ENCODE results near the gene ABCB6. TPM values are rescaled to one million over a fixed set of nuclear protein-coding genes. Genes with fewer than 3 reads are reported as not detected.

Gene ABCB6
- total and polyA plus RNA-seq, 2 of the 8 experiments (the other 6 are each of a cell fraction or from before 2014, with no cell fraction given): 44.9 to 50.6 TPM

- no peak within 1 kb of the TSS for H2BK120ac ChIP-seq (replicated peaks; ENCODE audit: low read depth, low read length)
- no peak for FAIRE-seq
- no peaks in the 10 kb centered on the region for H3K9me3 ChIP-seq (ENCODE audit: insufficient read depth in 2 of 2, low read depth in 1 of 2, low read length in 1 of 2)
- H3K4me1 ChIP-seq (replicated peaks in 1 of 4; ENCODE audit: control insufficient read depth in 3 of 4, insufficient read depth in 4 of 4, low read length in 3 of 4): peaks cover 5 to 12% (median 9%) of the 10 kb centered on the region in 4 experiments
- peak within 1 kb of the TSS; percentile 85 to 92 for H3K4me2 ChIP-seq (ENCODE audit: insufficient read depth in 1 of 2, low read depth in 2 of 2, low read length in 2 of 2)
- H4K5ac ChIP-seq (ENCODE audit: insufficient read length, low read depth, low read length): no peak within 1 kb of the TSS
- H2BK15ac ChIP-seq (ENCODE audit: low read length): no peak within 1 kb of the TSS
- H2AFZ ChIP-seq (ENCODE audit: low read length): peak within 1 kb of the TSS; percentile 14; the same call in 1 of the 2 replicates
- POLR2A ChIA-PET (ENCODE audit: partially characterized antibody): interaction anchor here (0.6 to 14.9 kb wide), 14 partner anchors 9 to 194 kb away, joined by 3 to 190 read pairs (median 6); partner anchors contain the start of genes ABCB6, ANKZF1, ATG9A and DNAJB2
- CTCF ChIA-PET (ENCODE audit: partially characterized antibody): interaction anchor here (0.6 to 6.6 kb wide), 7 partner anchors 9 to 98 kb away, joined by 3 to 118 read pairs (median 5); partner anchors contain the start of genes DNAJB2, GLB1L and STK16
- H3K18ac ChIP-seq (ENCODE audit: extremely low read depth, low read length): peak within 1 kb of the TSS; percentile 95
- peaks cover 0 to 2% of the 10 kb centered on the region in 2 experiments for H4K20me1 ChIP-seq (replicated peaks in 1 of 2; ENCODE audit: control insufficient read depth in 1 of 2, insufficient read depth in 2 of 2, low read length in 2 of 2)
- H3K27ac ChIP-seq (ENCODE audit: low read depth, low read length): no peak within 1 kb of the TSS
- peak within 1 kb of the TSS; percentile 80; the same call in 1 of the 2 replicates for H2BK12ac ChIP-seq (ENCODE audit: low read depth, low read length)
- peak in 1 of 2 experiments; percentile 89 for DNase-seq (ENCODE audit: low read depth in 1 of 2, low spot score in 2 of 2)
- no peak within 1 kb of the TSS for H2BK20ac ChIP-seq (ENCODE audit: low read length)
- no peak within 1 kb of the TSS for H3K23ac ChIP-seq (ENCODE audit: insufficient read length)
- peak within 1 kb of the TSS in 2 of 4 experiments; percentile 17 to 20; a peak in 3 of 7 replicates for H3K9ac ChIP-seq (replicated peaks in 1 of 4; ENCODE audit: extremely low read depth in 1 of 4, low read depth in 3 of 4, low read length in 3 of 4)
- H3K56ac ChIP-seq (replicated peaks; ENCODE audit: insufficient read length, low read depth, low read length): no peak within 1 kb of the TSS
- H4K91ac ChIP-seq (replicated peaks; ENCODE audit: insufficient read length, low read length): no peak within 1 kb of the TSS
- WGBS, 2 experiments (ENCODE audit: extremely low coverage in 1 of 2, insufficient coverage in 1 of 2, insufficient read length in 1 of 2, insufficient replicate concordance in 2 of 2, low coverage in 1 of 2, low lambda C conversion rate in 2 of 2, missing lambda C conversion rate in 1 of 2): 2% methylated on average over 53 of the region's 76 CpGs; no CpG with 5 or more reads in 1 of the 2 experiments
- peaks cover 2% of the 10 kb centered on the region; the same call in 1 of the 2 replicates for H3K79me1 ChIP-seq (ENCODE audit: low read depth, low read length)
- H3K4me3 ChIP-seq (ENCODE audit: extremely low read depth in 1 of 4, insufficient read depth in 2 of 4, low read depth in 3 of 4, low read length in 4 of 4): peak within 1 kb of the TSS; percentile 46 to 64 (median 57)
- H3K14ac ChIP-seq (ENCODE audit: insufficient read length): no peak within 1 kb of the TSS
- H3K36me3 ChIP-seq (ENCODE audit: control insufficient read depth in 2 of 4, insufficient read depth in 4 of 4, low read length in 3 of 4): peaks cover 0 to 9% (median 3%) of the 10 kb centered on the region in 4 experiments; a peak in 4 of 8 replicates
- peak within 1 kb of the TSS; percentile 44; the same call in 1 of the 2 replicates for H2BK5ac ChIP-seq (ENCODE audit: low read depth, low read length)
- peak within 1 kb of the TSS; percentile 71 for H3K4ac ChIP-seq (replicated peaks; ENCODE audit: insufficient read length, low read depth, low read length)
- H3K79me2 ChIP-seq (ENCODE audit: control insufficient read depth in 1 of 2, insufficient read depth in 2 of 2, low read length in 2 of 2): no peaks in the 10 kb centered on the region
- H3K23me2 ChIP-seq (ENCODE audit: low read depth, low read length): peaks cover 17% of the 10 kb centered on the region
- H2AK5ac ChIP-seq (ENCODE audit: low read depth, low read length): no peak within 1 kb of the TSS
- H4K8ac ChIP-seq (ENCODE audit: extremely low read depth, insufficient read depth, low read length): peak within 1 kb of the TSS; percentile 88
- H3K27me3 ChIP-seq (replicated peaks in 1 of 4; ENCODE audit: control insufficient read depth in 3 of 4, extremely low read depth in 1 of 4, insufficient read depth in 3 of 4, low read length in 3 of 4): peaks cover 16 to 43% (median 36%) of the 10 kb centered on the region in 4 experiments
- peak; percentile 76 for TF ChIP-seq SP1 (IDR thresholded peaks at IDR 0.05; ENCODE audit: low read depth, low read length)
- TF ChIP-seq TAF7 (optimal IDR thresholded peaks at IDR 0.05; ENCODE audit: borderline replicate concordance, low read depth, low read length): no peak
- TF ChIP-seq SIN3A (conservative IDR thresholded peaks at IDR 0.05 in 1 of 2, IDR thresholded peaks at IDR 0.05 in 1 of 2; ENCODE audit: low read depth in 1 of 2, low read length in 2 of 2): no peak
- TF ChIP-seq MAFK (IDR thresholded peaks at IDR 0.05; ENCODE audit: low read depth, low read length): no peak
- TF ChIP-seq SUZ12 (IDR thresholded peaks at IDR 0.05; ENCODE audit: low read length): peak; percentile 80; the same call in 1 of the 2 replicates
- TF ChIP-seq, protein P1, sequence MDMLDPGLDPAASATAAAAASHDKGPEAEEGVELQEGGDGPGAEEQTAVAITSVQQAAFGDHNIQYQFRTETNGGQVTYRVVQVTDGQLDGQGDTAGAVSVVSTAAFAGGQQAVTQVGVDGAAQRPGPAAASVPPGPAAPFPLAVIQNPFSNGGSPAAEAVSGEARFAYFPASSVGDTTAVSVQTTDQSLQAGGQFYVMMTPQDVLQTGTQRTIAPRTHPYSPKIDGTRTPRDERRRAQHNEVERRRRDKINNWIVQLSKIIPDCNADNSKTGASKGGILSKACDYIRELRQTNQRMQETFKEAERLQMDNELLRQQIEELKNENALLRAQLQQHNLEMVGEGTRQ (IDR thresholded peaks at IDR 0.05; ENCODE audit: low read length): no peak
- TF ChIP-seq TAF1 (IDR thresholded peaks at IDR 0.05; ENCODE audit: low read depth, low read length): peak; percentile 62; the same call in 1 of the 2 replicates
- no peak for TF ChIP-seq CREB1 (IDR thresholded peaks at IDR 0.05)
These were observed 35.2 kb upstream of the ABCB6 start, which contains the start of gene TUBA4A for GRCh38 chr2:219253753-219254589. TSS of gene TUBA4A (minus strand) at chr2:219253918. CDS start at chr2:219253858, 60 bp downstream.

Data from H1 (cell line).